Measurements from ENCODE around the gene HIVEP2. TPM values are rescaled to one million over a fixed set of nuclear protein-coding genes. Genes with fewer than 3 reads are reported as not detected.

HIVEP2 gene
- total RNA-seq, 1 donor from 2014 or later, result 3.5 TPM

GRCh38 chr6:142816031-142816430, 128.9 kb downstream of the HIVEP2 start:
- H3K4me3 Mint-ChIP-seq, result no peak overlapping the region
- H3K27me3 Mint-ChIP-seq (ENCODE audit: low read depth), result no peaks in the 10 kb centered on the region
- no peak for DNase-seq (ENCODE audit: low read depth, low spot score)
- TF ChIP-seq, protein P1, sequence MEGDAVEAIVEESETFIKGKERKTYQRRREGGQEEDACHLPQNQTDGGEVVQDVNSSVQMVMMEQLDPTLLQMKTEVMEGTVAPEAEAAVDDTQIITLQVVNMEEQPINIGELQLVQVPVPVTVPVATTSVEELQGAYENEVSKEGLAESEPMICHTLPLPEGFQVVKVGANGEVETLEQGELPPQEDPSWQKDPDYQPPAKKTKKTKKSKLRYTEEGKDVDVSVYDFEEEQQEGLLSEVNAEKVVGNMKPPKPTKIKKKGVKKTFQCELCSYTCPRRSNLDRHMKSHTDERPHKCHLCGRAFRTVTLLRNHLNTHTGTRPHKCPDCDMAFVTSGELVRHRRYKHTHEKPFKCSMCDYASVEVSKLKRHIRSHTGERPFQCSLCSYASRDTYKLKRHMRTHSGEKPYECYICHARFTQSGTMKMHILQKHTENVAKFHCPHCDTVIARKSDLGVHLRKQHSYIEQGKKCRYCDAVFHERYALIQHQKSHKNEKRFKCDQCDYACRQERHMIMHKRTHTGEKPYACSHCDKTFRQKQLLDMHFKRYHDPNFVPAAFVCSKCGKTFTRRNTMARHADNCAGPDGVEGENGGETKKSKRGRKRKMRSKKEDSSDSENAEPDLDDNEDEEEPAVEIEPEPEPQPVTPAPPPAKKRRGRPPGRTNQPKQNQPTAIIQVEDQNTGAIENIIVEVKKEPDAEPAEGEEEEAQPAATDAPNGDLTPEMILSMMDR (conservative IDR thresholded peaks at IDR 0.05), result no peak
- no peak overlapping the region for H3K27ac Mint-ChIP-seq (ENCODE audit: unreplicated experiment)
- no peaks in the 10 kb centered on the region for H3K36me3 Mint-ChIP-seq (ENCODE audit: low read depth)
- peaks cover 3% of the 10 kb centered on the region for H3K9me3 Mint-ChIP-seq
- H3K4me1 Mint-ChIP-seq, result peaks cover 8% of the 10 kb centered on the region

DNA sequence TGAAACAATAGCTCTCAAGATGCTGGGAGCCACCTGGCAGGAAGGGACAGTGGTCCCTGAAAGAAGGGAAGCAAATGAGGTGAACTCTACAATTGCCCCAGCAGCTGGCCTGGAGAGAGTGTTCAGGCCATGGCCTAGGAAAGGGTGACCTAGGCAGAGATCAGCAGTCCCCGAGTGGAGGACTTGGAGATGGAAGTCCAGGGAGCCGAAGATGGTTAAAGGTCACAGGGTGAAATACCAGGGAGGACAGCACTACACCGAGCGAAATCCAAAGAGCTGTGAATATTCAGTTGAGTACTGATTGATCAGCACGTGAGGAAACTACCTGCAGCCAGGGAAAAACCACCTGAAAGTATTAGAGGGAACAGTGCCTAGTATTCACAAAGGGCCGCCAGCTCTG, 133.1 kb downstream of the HIVEP2 start:
- peaks cover 10% of the 10 kb centered on the region for H3K4me1 Mint-ChIP-seq
- peaks cover 3% of the 10 kb centered on the region for H3K9me3 Mint-ChIP-seq
- TF ChIP-seq, protein P1 (conservative IDR thresholded peaks at IDR 0.05), result no peak
- no peaks in the 10 kb centered on the region for H3K36me3 Mint-ChIP-seq (ENCODE audit: low read depth)
- H3K4me3 Mint-ChIP-seq, result no peak overlapping the region
- H3K27me3 Mint-ChIP-seq (ENCODE audit: low read depth), result no peaks in the 10 kb centered on the region
- no peak for DNase-seq (ENCODE audit: low read depth, low spot score)
- H3K27ac Mint-ChIP-seq (ENCODE audit: unreplicated experiment), result no peak overlapping the region

GRCh38 chr6:142810952-142811514, 133.9 kb downstream of the HIVEP2 start:
- TF ChIP-seq, protein P1 (conservative IDR thresholded peaks at IDR 0.05), result no peak

DNA sequence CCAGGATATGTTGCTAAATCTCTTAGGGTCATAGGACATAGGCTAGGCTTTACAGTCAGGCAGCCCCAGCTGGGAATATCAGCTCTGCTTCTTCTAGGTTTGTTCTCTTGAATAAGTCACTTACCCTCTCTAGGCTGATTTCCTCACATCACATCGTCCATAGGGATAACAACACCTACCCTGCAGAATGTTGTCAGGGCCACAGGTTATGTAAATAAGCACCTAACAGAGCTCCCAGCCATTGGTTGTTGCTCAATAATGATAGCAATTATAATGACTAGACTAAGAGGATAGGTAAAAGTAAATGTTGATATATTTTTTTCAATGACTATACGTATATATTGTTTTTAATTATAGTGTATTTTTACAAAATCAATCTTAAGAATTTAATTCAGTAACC, 135.0 kb downstream of the HIVEP2 start:
- peaks cover 10% of the 10 kb centered on the region for H3K4me1 Mint-ChIP-seq
- no peak for DNase-seq (ENCODE audit: low read depth, low spot score)
- H3K4me3 Mint-ChIP-seq, result no peak overlapping the region
- no peak overlapping the region for H3K27ac Mint-ChIP-seq (ENCODE audit: unreplicated experiment)
- H3K9me3 Mint-ChIP-seq, result peaks cover 3% of the 10 kb centered on the region
- H3K27me3 Mint-ChIP-seq (ENCODE audit: low read depth), result no peaks in the 10 kb centered on the region
- no peaks in the 10 kb centered on the region for H3K36me3 Mint-ChIP-seq (ENCODE audit: low read depth)
- TF ChIP-seq, protein P1 (conservative IDR thresholded peaks at IDR 0.05), result no peak

More at GRCh38 chr6:142810952-142811514, 133.9 kb downstream of the HIVEP2 start:
- H3K36me3 Mint-ChIP-seq (ENCODE audit: low read depth), result no peaks in the 10 kb centered on the region
- peaks cover 3% of the 10 kb centered on the region for H3K9me3 Mint-ChIP-seq
- peaks cover 10% of the 10 kb centered on the region for H3K4me1 Mint-ChIP-seq
- no peak overlapping the region for H3K4me3 Mint-ChIP-seq
- DNase-seq (ENCODE audit: low read depth, low spot score), result no peak
- no peak overlapping the region for H3K27ac Mint-ChIP-seq (ENCODE audit: unreplicated experiment)
- no peaks in the 10 kb centered on the region for H3K27me3 Mint-ChIP-seq (ENCODE audit: low read depth)

- TF ChIP-seq, protein P1 (conservative IDR thresholded peaks at IDR 0.05), result no peak
- peaks cover 3% of the 10 kb centered on the region for H3K9me3 Mint-ChIP-seq
- H3K27me3 Mint-ChIP-seq (ENCODE audit: low read depth), result no peaks in the 10 kb centered on the region
- H3K4me3 Mint-ChIP-seq, result no peak overlapping the region
- H3K27ac Mint-ChIP-seq (ENCODE audit: unreplicated experiment), result no peak overlapping the region
- peaks cover 10% of the 10 kb centered on the region for H3K4me1 Mint-ChIP-seq
- H3K36me3 Mint-ChIP-seq (ENCODE audit: low read depth), result no peaks in the 10 kb centered on the region
- no peak for DNase-seq (ENCODE audit: low read depth, low spot score)
These were observed 136.4 kb downstream of the HIVEP2 start for GRCh38 chr6:142808405-142809061.
